Endothelial cell of umbilical vein (primary cell): ENCODE results near the gene ITPRID2. TPM values are rescaled to one million over a fixed set of nuclear protein-coding genes. Genes with fewer than 3 reads are reported as not detected.
A peak's percentile ranks its signal among the peaks of the same experiment; 100 is the strongest.

Experiments used
- BruUV-seq: library from RNA; stranded (reverse); fragments of 400-500 nt; replicated peaks from 2 replicates; lab custom pipeline; 2021; lab: Mats Ljungman, UMichigan
- CTCF ChIA-PET: fragments of 300-600, 350-600 bp; sonication (Branson Sonifier 250); formaldehyde crosslinking; loops from one replicate; lab custom pipeline; 2021; ENCODE audit warnings: antibody characterized with exemption, inconsistent platforms; lab: Charles Lee
- POLR2A ChIA-PET: fragments of 300-600, 350-600 bp; sonication (Branson Sonifier 250); formaldehyde crosslinking; loops from one replicate; lab custom pipeline; 2021; ENCODE audit warnings: antibody characterized with exemption, inconsistent platforms; lab: Charles Lee
- DNase-seq: peaks from one replicate; pipeline ENCODE4 v3.0.0-alpha.2; 2011; ENCODE audit warnings: low read depth, low spot score
- FAIRE-seq: peaks from 2 replicates; lab custom pipeline; 2011; peaks lifted over from hg19 to GRCh38; lab: Jason Lieb, UNC
- H2AFZ ChIP-seq: 2 replicates; pipeline ENCODE4 v1.6.0; 2012; ENCODE audit warnings: low read depth, low read length, control low read depth, inconsistent platforms
- H3K27ac ChIP-seq: 2 replicates; pipeline ENCODE4 v1.5.1; 2011; ENCODE audit warnings: low read depth, mild to moderate bottlenecking, control low read depth, low read length, moderate library complexity; ENCODE audit not compliant: insufficient read depth
- H3K27me3 ChIP-seq, 2 experiments: 2 replicates each; pipeline versions ENCODE4 v1.6.0 to v1.6.1; 2011; ENCODE audit warnings: low read length in 2 of 2, mixed read lengths in 1 of 2; ENCODE audit not compliant: control insufficient read depth in 2 of 2, insufficient read depth in 2 of 2
- H3K36me3 ChIP-seq, 2 experiments: 2 replicates in 1 of 2; 3 replicates in 1 of 2; pipeline ENCODE4 v1.5.1; 2011; ENCODE audit warnings: low read length in 2 of 2, mild to moderate bottlenecking in 1 of 2, moderate library complexity in 1 of 2; ENCODE audit not compliant: control insufficient read depth in 2 of 2, insufficient read depth in 2 of 2; ENCODE audit errors: extremely low read depth in 1 of 2
- H3K4me1 ChIP-seq: 3 replicates; pipeline ENCODE4 v1.5.1; 2011; ENCODE audit warnings: mild to moderate bottlenecking, low read length; ENCODE audit not compliant: control insufficient read depth, insufficient read depth; ENCODE audit errors: extremely low read depth
- H3K4me2 ChIP-seq: 2 replicates; pipeline ENCODE4 v1.6.1; 2011; ENCODE audit warnings: low read length, control low read depth, mixed read lengths; ENCODE audit not compliant: insufficient read depth
- H3K4me3 ChIP-seq, 3 experiments: fragments of 200-600 bp in 1 of 3; sonication (generic), shearing (Covaris generic) in 1 of 3; replicated peaks in 1 of 3; 2 replicates each; pipeline ENCODE4 v1.5.1; 2011 to 2016; ENCODE audit warnings: control low read depth in 3 of 3, low read length in 3 of 3, mild to moderate bottlenecking in 2 of 3, inconsistent platforms in 1 of 3, low read depth in 1 of 3, moderate library complexity in 1 of 3; ENCODE audit not compliant: insufficient read depth in 1 of 3
- H3K79me2 ChIP-seq: 2 replicates; pipeline ENCODE4 v1.6.0; 2012; ENCODE audit warnings: low read length, inconsistent platforms; ENCODE audit not compliant: control insufficient read depth, insufficient read depth
- H3K9ac ChIP-seq: replicated peaks from 2 replicates; pipeline ENCODE3; 2011; ENCODE audit warnings: low read length, control low read depth; ENCODE audit not compliant: insufficient read depth; ENCODE audit errors: extremely low read depth
- H3K9me1 ChIP-seq: replicated peaks from 3 replicates; pipeline ENCODE4 v1.6.0; 2011; ENCODE audit warnings: mild to moderate bottlenecking, low read length; ENCODE audit not compliant: control insufficient read depth, insufficient read depth; ENCODE audit errors: extremely low read depth
- H3K9me3 ChIP-seq: replicated peaks from 2 replicates; pipeline ENCODE4 v1.5.1; 2012; ENCODE audit warnings: low read length, inconsistent platforms; ENCODE audit not compliant: control insufficient read depth, insufficient read depth
- H4K20me1 ChIP-seq: replicated peaks from 2 replicates; pipeline ENCODE3; 2011; ENCODE audit warnings: mild to moderate bottlenecking, low read length; ENCODE audit not compliant: control insufficient read depth, insufficient read depth; ENCODE audit errors: extremely low read depth
- CTCF ChIP-seq, 2 donors: IDR thresholded peaks; 1 replicate in 1 of 2; 2 replicates in 1 of 2; pipeline ENCODE4 v1.5.1; 2011; ENCODE audit warnings: low read length in 2 of 2, mild to moderate bottlenecking in 2 of 2, moderate library complexity in 2 of 2, control low read depth in 1 of 2, inconsistent platforms in 1 of 2, low read depth in 1 of 2; ENCODE audit not compliant: insufficient read depth in 1 of 2; ENCODE audit errors: extremely low read depth in 1 of 2
- EZH2 ChIP-seq: IDR thresholded peaks from 2 replicates; pipeline ENCODE4 v1.6.1; 2012; ENCODE audit warnings: borderline replicate concordance, low read depth, mild to moderate bottlenecking, moderate library complexity, low read length, inconsistent platforms; ENCODE audit not compliant: severe bottlenecking
- FOS ChIP-seq: IDR thresholded peaks from 2 replicates; pipeline ENCODE4 v1.6.1; 2011; ENCODE audit warnings: mild to moderate bottlenecking, low read length, moderate library complexity, borderline replicate concordance; ENCODE audit not compliant: insufficient read depth
- GATA2 ChIP-seq: IDR thresholded peaks from 2 replicates; pipeline ENCODE4 v1.7.0; 2011; ENCODE audit warnings: low read depth, mild to moderate bottlenecking, moderate library complexity, mixed read lengths, low read length; ENCODE audit not compliant: insufficient read length, insufficient read depth
- JUN ChIP-seq: IDR thresholded peaks from 2 replicates; pipeline ENCODE4 v1.6.1; 2011; ENCODE audit warnings: borderline replicate concordance, low read depth; ENCODE audit not compliant: insufficient read length, insufficient read depth
- MAX ChIP-seq: IDR thresholded peaks from 2 replicates; pipeline ENCODE4 v1.6.1; 2011; ENCODE audit not compliant: insufficient read depth, insufficient read length
- MYC ChIP-seq: IDR thresholded peaks from one replicate; pipeline ENCODE4 v1.6.1; 2011; ENCODE audit warnings: mild to moderate bottlenecking, low read depth, low read length
- POLR2A ChIP-seq: IDR thresholded peaks from 2 replicates; pipeline ENCODE4 v1.6.1; 2012; ENCODE audit warnings: low read depth, mild to moderate bottlenecking, control low read depth, low read length
- POLR2AphosphoS5 ChIP-seq: IDR thresholded peaks from 2 replicates; pipeline ENCODE4 v1.6.1; 2012; ENCODE audit warnings: low read depth, mild to moderate bottlenecking, control low read depth, low read length, moderate library complexity; ENCODE audit not compliant: insufficient read depth
- dilution Hi-C: fragments of 300-500 bp; cut with MboI; formaldehyde crosslinking; loops from one replicate; pipeline ENCODE4 v1.15.0; 2019; ENCODE audit warnings: low sequenced_read_pairs; ENCODE audit not compliant: extremely low pct_ligation_motif_present
- intact Hi-C: fragments of 100-400 bp; cut with micrococcal nuclease; formaldehyde crosslinking; loops from one replicate; pipeline ENCODE4 v1.10.0; 2022
- polyA plus RNA-seq, 4 experiments: library from polyadenylated mRNA; depleted of rRNA in 3 of 4; stranded (reverse) in 3 of 4; unstranded in 1 of 4; fragments of >200 nt; gene quantifications; 2 replicates each; pipeline versions ENCODE4 v1.2.1 to v1.2.3, GENCODE V29; 2011 to 2012; ENCODE audit warnings: missing spikeins in 1 of 4
- total RNA-seq: library from RNA; stranded (reverse); gene quantifications from 2 replicates; pipeline ENCODE4 v1.2.3, GENCODE V29; 2021

The ITPRID2 gene
- total and polyA plus RNA-seq, 2 donors (not counting 3 experiments of a cell fraction or from before 2014, with no cell fraction given) = 37.6 to 272 TPM

- no peak overlapping the region for H3K4me3 ChIP-seq
- H3K9ac ChIP-seq = no peak overlapping the region
- H3K27me3 ChIP-seq = no peaks in the 10 kb centered on the region
- ChIA-PET CTCF (interaction anchor here (1.5 to 15.6 kb wide), 5 partner anchors 20 to 182 kb away, joined by 4 to 415 read pairs (median 6); no protein-coding TSS in a partner anchor), POLR2A (no interaction called here)
- TF ChIP-seq EZH2 = no peak
- TF ChIP-seq FOS = no peak
- no peak for TF ChIP-seq CTCF (IDR thresholded peaks at IDR 0.05; ENCODE audit: extremely low read depth in 1 of 2, insufficient read depth in 1 of 2, low read depth in 1 of 2, low read length in 2 of 2)
- no peak for TF ChIP-seq MYC
- no peak for TF ChIP-seq POLR2AphosphoS5
- TF ChIP-seq POLR2A = no peak
- no peak for TF ChIP-seq MAX
- no peak for TF ChIP-seq GATA2
- TF ChIP-seq JUN = no peak
- H4K20me1 ChIP-seq = no peaks in the 10 kb centered on the region
- dilution Hi-C loops = no loop called here
- peaks cover 79% of the 10 kb centered on the region for H3K79me2 ChIP-seq
- peaks cover 9 to 38% of the 10 kb centered on the region in 2 experiments for H3K36me3 ChIP-seq
- BruUV-seq = no TSS peak
- no peaks in the 10 kb centered on the region for H3K9me3 ChIP-seq
- intact Hi-C loops = loop anchor here (10.0 kb wide), 2 partner anchors 821 to 911 kb away; partner anchors contain the start of gene UBE2E3
- DNase-seq = no peak
- H3K4me2 ChIP-seq = peak overlapping the region; percentile 100
- H3K9me1 ChIP-seq = peaks cover 3% of the 10 kb centered on the region
- H3K27ac ChIP-seq = no peak overlapping the region
- H3K4me1 ChIP-seq = peaks cover 58% of the 10 kb centered on the region
- H2AFZ ChIP-seq = no peak overlapping the region
- no peak for FAIRE-seq
Observed at GRCh38 chr2:181896286-181896685, 4.8 kb downstream of the ITPRID2 start.
